SK-N-SH (cell line): ENCODE results near the gene ESRP2.

Experiments
- EP300 ChIP-seq, 2 experiments: IDR thresholded peaks; 2 replicates each; pipeline versions ENCODE4 v1.4.0 to v1.6.1; 2012; ENCODE audit warnings: borderline replicate concordance in 1 of 2, low read depth in 1 of 2, low read length in 1 of 2
- EZH2phosphoT487 ChIP-seq: fragments of 200-600 bp; sonication (generic); IDR thresholded peaks from 2 replicates; pipeline ENCODE4 v1.6.1; 2017; ENCODE audit warnings: low read depth, mixed run types, mild to moderate bottlenecking, antibody characterized with exemption, moderate library complexity, borderline replicate concordance
- JUND ChIP-seq: IDR thresholded peaks from 2 replicates; pipeline ENCODE4 v1.4.0; 2012
- MAX ChIP-seq: IDR thresholded peaks from 2 replicates; pipeline ENCODE4 v1.4.0; 2012; ENCODE audit warnings: low read depth
- NRF1 ChIP-seq: IDR thresholded peaks from 2 replicates; pipeline ENCODE4 v1.6.1; 2012; ENCODE audit warnings: low read depth, mild to moderate bottlenecking, low read length
- POLR2AphosphoS5 ChIP-seq: IDR thresholded peaks from 2 replicates; pipeline ENCODE4 v1.6.1; 2012; ENCODE audit warnings: low read depth, low read length
- RFX5 ChIP-seq: IDR thresholded peaks from 2 replicates; pipeline ENCODE4 v1.6.1; 2012; ENCODE audit warnings: mild to moderate bottlenecking, improper control_type of control experiment, low read length
- SMC3 ChIP-seq: IDR thresholded peaks from 2 replicates; pipeline ENCODE4 v1.6.1; 2012; ENCODE audit warnings: low read depth, low read length, improper control_type of control experiment
- TAF1 ChIP-seq: IDR thresholded peaks from 2 replicates; pipeline ENCODE4 v1.6.1; 2012; ENCODE audit warnings: low read depth, mild to moderate bottlenecking, low read length, moderate library complexity, borderline replicate concordance
- TCF12 ChIP-seq: IDR thresholded peaks from 2 replicates; pipeline ENCODE4 v1.4.0; 2012
- YY1 ChIP-seq: IDR thresholded peaks from 2 replicates; pipeline ENCODE4 v1.4.0; 2012; ENCODE audit warnings: low read depth, mild to moderate bottlenecking
- TF ChIP-seq, protein P1 (sequence below): fragments of 200-600 bp; sonication (generic); IDR thresholded peaks from 2 replicates; pipeline ENCODE4 v1.6.1; 2017; ENCODE audit warnings: antibody characterized with exemption, mild to moderate bottlenecking, moderate library complexity
- TF ChIP-seq, protein P2 (sequence below): fragments of 150-350 bp; IDR thresholded peaks from 2 replicates; pipeline ENCODE4 v1.6.1; 2017; ENCODE audit warnings: antibody characterized with exemption, low read length, low read depth, borderline replicate concordance

DNA sequence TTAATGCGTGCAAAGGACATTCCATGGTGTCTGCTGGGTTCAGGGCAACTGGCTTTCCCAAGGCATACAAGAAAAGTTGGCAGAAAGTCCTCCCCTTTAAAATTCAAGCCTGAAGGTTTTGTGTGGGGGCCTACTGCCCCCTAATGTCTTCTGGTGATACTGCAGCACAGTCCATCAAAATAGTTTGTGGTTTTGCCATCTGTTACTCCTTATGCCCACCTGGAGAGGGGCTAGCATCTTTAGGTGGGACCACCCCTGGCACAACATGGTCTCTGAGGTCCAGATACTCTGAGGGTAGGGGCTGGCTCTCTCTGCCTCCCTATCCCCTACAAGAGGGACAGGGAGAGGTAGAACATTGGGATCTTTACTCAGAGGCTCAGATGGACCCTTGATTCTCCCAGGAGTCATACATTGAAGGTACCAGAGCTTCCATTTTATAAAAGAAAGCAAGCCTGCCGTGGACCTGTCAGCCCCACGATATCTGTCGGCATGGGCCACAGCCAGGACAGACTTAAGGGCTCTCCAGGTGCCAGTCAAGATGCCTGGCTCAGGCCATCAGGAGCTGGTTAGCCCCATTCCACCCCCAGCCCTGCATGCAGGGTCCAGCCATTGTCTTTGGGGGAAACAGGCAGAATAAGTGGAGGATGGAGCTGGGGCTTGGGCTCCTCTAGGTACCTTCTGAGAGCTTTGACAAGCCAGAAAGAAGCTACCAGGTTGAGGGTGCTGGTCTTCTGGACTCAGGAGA lies 6.3 kb downstream of the ESRP2 start:
- TF ChIP-seq TAF1 = no peak
- TF ChIP-seq, protein P1, sequence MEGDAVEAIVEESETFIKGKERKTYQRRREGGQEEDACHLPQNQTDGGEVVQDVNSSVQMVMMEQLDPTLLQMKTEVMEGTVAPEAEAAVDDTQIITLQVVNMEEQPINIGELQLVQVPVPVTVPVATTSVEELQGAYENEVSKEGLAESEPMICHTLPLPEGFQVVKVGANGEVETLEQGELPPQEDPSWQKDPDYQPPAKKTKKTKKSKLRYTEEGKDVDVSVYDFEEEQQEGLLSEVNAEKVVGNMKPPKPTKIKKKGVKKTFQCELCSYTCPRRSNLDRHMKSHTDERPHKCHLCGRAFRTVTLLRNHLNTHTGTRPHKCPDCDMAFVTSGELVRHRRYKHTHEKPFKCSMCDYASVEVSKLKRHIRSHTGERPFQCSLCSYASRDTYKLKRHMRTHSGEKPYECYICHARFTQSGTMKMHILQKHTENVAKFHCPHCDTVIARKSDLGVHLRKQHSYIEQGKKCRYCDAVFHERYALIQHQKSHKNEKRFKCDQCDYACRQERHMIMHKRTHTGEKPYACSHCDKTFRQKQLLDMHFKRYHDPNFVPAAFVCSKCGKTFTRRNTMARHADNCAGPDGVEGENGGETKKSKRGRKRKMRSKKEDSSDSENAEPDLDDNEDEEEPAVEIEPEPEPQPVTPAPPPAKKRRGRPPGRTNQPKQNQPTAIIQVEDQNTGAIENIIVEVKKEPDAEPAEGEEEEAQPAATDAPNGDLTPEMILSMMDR = peak; percentile 91
- no peak for TF ChIP-seq EZH2phosphoT487
- TF ChIP-seq POLR2AphosphoS5 = no peak
- TF ChIP-seq EP300 (IDR thresholded peaks at IDR 0.05; ENCODE audit: borderline replicate concordance in 1 of 2, low read depth in 1 of 2, low read length in 1 of 2) = no peak
- TF ChIP-seq, protein P2, sequence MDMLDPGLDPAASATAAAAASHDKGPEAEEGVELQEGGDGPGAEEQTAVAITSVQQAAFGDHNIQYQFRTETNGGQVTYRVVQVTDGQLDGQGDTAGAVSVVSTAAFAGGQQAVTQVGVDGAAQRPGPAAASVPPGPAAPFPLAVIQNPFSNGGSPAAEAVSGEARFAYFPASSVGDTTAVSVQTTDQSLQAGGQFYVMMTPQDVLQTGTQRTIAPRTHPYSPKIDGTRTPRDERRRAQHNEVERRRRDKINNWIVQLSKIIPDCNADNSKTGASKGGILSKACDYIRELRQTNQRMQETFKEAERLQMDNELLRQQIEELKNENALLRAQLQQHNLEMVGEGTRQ = no peak
- TF ChIP-seq YY1 = no peak
- no peak for TF ChIP-seq MAX
- TF ChIP-seq RFX5 = no peak
- no peak for TF ChIP-seq JUND
- peak; percentile 73 for TF ChIP-seq SMC3
- TF ChIP-seq TCF12 = no peak
- TF ChIP-seq NRF1 = no peak
